Stimulated activated CD8-positive, alpha-beta memory T cell treated with anti-CD3 and anti-CD28 coated beads, Interleukin-7, amount 100 ng/mL, for 1 hour (primary cell): ENCODE results near the gene NAT8.
"Not testable (repeated sequence)": the region's sequence is repeated elsewhere in the genome, so short reads cannot be mapped to it uniquely, and the experiment has no call there.

Experiments
- DNase-seq, 2 donors: peaks; one replicate each; pipeline ENCODE4 v3.0.0-alpha.2; 2020; ENCODE audit warnings: low read depth in 2 of 2

NAT8 gene

DNA sequence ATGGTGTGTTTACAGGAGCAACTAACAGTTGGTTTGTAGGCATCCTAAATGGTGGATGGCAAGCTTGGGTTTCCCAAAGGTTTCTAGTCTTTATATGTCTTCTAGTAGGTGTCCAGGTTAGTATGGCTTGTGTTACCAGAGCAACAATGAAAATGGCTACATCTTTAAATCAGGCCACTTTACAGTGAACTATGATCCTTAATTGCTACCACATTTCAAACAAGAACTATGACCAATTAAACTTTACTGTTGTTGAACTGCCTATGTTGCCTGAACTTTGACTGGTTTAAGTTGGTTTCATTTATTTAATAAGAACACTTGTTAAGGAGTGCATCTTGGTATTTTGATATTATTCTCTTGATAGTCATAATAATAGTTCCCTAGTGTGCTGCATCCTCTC lies 5.2 kb downstream of the NAT8 start:
- not testable (repeated sequence) for DNase-seq

DNA sequence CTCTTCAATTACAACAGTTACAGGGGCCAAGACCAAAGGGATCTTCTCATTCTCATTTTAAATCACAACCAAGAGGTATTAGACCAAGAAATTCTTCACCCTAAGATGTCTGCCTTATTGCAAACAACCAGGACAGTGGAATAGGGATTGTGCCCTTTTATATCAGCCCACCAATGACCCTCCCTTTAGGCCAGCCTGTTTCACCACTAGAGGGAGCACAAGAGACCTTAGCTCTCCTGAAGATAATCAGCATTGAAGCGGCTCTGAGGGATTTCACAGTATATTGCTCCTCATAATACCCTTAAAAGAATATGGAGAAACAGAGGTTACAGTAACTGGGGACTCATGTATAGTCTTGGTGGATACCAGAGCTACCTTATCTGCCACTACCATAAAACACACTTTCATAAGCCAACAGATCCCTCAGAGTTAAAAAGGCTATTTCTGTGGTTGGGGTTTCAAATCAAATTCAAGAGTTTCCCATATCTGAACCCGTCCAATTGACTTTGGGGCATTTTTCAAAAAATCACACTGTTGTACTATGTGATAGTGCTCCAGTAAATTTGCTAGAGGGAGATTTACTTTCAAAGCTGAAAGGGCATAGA lies 11.5 kb downstream of the NAT8 start:
- not testable (repeated sequence) for DNase-seq

- DNase-seq = not testable (repeated sequence)
Observed at GRCh38 chr2:73628493-73628892, 13.7 kb downstream of the NAT8 start.

- not testable (repeated sequence) for DNase-seq
Observed at GRCh38 chr2:73626237-73626636, 16.0 kb downstream of the NAT8 start.

- DNase-seq = not testable (repeated sequence)
Observed at GRCh38 chr2:73624625-73625024, 17.6 kb downstream of the NAT8 start.

DNA sequence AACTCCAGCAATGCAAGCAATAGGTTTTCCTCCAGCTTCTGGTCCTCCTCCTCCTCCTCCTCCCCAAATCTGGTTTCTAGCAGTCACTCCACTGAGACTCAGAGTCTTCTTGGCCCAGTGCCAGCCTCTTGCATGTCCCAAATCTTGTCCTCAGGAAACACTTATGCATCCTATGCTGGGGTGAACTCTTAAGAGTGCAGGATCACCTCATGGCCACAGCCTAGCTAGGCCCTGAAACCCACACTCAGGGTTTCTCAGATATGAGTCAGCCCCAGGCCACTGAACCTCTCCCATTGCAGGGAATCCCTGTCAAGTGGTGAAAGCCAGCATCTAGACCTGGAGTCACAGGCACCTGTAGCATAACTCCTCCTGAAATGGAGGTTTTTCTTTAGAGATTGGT lies 18.2 kb downstream of the NAT8 start:
- not testable (repeated sequence) for DNase-seq

DNA sequence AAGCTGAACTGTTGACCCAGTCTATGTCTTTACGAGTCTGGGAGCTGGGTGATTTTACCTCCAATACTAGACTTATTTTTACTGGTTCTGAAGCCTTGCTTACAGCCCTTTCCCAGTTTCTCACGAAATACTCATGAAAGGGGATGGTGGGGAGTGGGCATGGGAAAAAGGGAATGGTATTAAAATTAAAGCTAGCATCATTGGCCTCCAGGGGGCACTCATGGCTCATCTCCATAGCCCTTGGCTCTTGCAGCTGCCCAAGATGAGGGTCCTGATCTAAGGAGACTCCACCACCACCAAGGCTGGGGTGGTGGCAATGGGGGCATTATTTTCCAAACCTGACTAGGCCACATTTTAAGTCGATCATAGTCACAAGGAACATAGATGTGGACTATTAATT lies 22.3 kb downstream of the NAT8 start:
- not testable (repeated sequence) for DNase-seq

- DNase-seq = no peak
Observed at GRCh38 chr2:73614997-73615396, 27.2 kb downstream of the NAT8 start.

DNA sequence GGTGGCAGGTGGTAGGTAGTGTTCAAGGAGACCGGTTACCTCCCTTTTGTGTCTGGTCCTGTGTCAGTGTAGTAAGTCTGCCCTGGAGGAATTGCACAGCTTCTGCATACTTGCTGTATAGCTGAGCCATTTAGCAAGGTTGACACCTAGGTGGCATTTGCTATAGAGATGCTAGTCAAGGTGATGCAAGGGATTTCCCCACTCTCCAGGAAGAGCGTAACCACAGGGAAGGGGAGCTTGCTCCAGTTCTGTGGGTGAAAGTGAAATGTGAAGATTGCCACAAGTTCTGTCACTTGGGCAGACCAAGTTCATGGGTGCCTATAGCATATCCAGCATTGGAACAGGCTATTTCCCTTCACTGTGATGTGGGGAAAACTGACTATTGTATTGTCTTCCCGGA lies 28.1 kb downstream of the NAT8 start:
- DNase-seq = no peak

DNA sequence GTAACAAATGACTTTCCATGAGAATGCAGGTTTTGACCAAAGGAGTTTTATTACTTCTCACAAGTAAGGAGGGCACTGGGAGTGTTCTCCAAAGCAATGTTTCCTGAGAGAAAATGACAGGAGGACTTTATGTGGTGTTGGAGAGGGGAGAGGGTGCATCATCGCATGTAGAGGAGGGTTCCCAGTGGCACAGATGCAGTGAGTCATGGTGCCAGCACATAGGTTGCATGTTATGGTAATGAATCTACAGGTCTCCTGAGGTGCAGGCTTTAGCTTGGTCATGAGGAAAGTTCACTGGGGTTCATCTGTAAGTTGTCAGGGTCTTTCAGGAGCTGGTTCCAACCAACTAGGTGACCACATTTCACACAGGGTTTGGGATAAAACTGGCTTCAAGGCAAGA lies 30.4 kb downstream of the NAT8 start:
- DNase-seq = no peak

DNA sequence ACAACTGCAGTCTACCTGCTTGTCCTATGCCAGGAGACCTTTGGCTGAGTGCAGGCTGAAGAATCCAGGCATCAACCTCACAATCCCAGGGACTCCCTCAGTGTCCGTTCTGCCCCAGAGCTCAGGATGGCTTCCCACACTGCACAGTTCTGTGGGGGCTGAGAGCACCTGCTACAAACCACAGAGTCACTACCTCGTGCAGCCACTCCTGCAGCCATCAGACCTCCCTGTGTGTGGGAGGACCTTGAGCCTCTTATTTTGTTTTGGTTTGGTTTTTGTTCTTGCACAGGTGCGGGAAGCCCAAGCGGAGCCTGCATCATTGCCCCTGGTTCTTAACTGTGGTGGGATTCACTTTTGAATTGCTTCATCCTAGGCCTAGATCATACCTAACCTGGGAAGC lies 31.0 kb downstream of the NAT8 start:
- DNase-seq = no peak

DNA sequence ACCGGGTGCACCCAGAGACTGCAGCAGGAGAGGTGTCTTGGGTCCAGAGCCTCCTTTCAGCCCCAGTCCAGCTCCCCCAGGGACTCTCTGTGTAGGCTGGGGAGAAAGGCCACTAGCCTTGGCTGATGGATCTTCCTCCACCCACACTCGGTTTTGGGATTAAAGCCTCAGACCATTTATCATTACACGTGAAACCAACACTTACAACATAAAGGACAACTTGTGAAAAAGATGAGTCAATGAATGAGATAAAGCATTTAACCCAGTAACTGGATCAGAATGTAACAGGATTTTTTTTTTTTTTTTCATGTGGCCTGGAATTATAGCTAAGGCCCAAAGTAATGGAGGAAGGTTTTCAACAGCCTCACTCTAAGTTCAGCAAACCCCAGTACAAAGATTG lies 32.1 kb downstream of the NAT8 start:
- no peak for DNase-seq

DNA sequence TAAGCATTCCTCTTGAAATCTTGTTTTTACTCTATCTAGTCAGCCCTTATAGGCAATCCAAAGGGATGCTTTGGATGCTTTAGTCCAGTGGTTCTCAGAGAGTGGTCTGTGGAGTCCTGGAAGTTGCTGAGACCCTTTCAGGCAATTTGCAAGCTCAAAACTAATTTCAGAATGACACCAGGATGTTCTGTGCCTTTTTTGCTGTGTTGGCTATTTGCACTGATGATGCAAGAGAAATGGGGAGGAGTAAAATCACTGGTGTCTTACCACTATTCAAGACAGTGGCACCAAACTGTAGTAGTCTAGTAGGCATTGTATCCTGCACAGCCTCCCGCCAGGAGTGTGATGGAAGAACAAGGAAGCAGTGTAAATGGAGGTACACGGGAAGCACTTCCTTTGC lies 37.6 kb downstream of the NAT8 start:
- DNase-seq = not testable (repeated sequence)

DNA sequence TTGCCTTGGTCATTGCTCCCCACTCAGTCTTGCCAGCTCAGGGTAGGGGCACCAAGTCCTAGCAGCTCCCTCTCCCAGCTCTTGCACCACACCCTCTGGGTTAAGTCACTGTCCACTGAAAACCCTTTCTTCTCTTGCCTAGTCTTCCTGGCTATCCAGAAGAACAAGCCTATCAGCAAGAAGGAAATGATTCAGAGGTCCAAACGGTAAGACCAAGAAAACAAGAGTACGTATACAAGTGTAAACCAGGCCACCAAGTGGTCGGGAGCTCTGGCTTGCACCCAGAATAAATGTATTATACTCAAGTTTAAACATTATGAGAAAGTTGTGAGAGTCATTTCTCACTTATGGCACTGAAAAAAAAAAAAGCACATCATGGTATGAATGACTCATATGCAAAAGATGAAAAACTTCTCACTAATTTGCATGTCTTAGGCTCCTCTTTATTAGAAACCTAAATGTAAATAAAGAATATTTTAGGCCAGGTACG lies 39.1 kb downstream of the NAT8 start:
- DNase-seq = not testable (repeated sequence)

- no peak for DNase-seq
Observed at GRCh38 chr2:73601780-73602179, 40.4 kb downstream of the NAT8 start.

GRCh38 chr2:73594251-73594650 lies 48.0 kb downstream of the NAT8 start:
- no peak for DNase-seq

DNA sequence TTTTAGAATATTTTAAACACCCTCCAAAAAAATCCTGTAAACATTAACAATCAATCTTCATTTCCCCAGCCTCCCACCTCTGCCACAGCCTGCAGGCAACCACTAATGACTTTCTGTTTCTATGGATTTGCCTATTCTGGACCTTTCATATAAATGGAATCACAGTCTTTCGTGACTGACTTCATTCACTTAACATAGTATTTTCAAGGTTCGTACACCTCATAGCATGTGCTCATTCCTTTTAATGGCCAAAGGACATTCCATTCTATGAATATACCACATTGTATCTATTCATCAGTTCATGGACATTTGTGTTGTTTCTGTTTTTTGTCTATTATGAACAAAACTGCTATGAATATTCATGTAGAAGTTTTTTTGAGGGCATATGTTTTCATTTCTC lies 48.5 kb downstream of the NAT8 start:
- DNase-seq = no peak
